Neural progenitor cell (in vitro differentiated cells): ENCODE results near the gene PRELID2. TPM values are rescaled to one million over a fixed set of nuclear protein-coding genes. Genes with fewer than 3 reads are reported as not detected.
"Not testable (repeated sequence)": the region's sequence is repeated elsewhere in the genome, so short reads cannot be mapped to it uniquely, and the experiment has no call there.

Experiments
- DNase-seq: peaks from one replicate; pipeline ENCODE4 v3.0.0-alpha.2; 2016; ENCODE audit warnings: low spot score
- H2AFZ ChIP-seq: fragments of 200-600 bp; sonication (generic); replicated peaks from 2 replicates; pipeline ENCODE4 v1.6.1; 2016; ENCODE audit warnings: antibody characterized with exemption
- H3F3A ChIP-seq: fragments of 200-600 bp; sonication (generic); 2 replicates; pipeline ENCODE4 v1.6.1; 2016; ENCODE audit warnings: antibody characterized with exemption, low read depth
- H3K27ac ChIP-seq: fragments of 200-600 bp; sonication (generic); 2 replicates; pipeline ENCODE4 v1.5.1; 2016; ENCODE audit warnings: mild to moderate bottlenecking
- H3K27me3 ChIP-seq: fragments of 200-600 bp; sonication (generic); 2 replicates; pipeline ENCODE4 v1.6.1; 2016; ENCODE audit warnings: mild to moderate bottlenecking, moderate library complexity
- H3K36me3 ChIP-seq: fragments of 200-600 bp; sonication (generic); 2 replicates; pipeline ENCODE4 v1.5.1; 2016
- H3K4me1 ChIP-seq: fragments of 200-600 bp; sonication (generic); 2 replicates; pipeline ENCODE4 v1.6.1; 2016; ENCODE audit warnings: mixed run types
- H3K4me2 ChIP-seq: fragments of 200-600 bp; sonication (generic); 2 replicates; pipeline ENCODE4 v1.6.1; 2016
- H3K4me3 ChIP-seq: fragments of 200-600 bp; sonication (generic); 2 replicates; pipeline ENCODE4 v1.5.1; 2016
- H3K79me2 ChIP-seq: fragments of 200-600 bp; sonication (generic); 2 replicates; pipeline ENCODE4 v1.6.1; 2016; ENCODE audit warnings: low read depth
- H3K9ac ChIP-seq: fragments of 200-600 bp; sonication (generic); 2 replicates; pipeline ENCODE4 v1.6.1; 2016
- H3K9me3 ChIP-seq: fragments of 200-600 bp; sonication (generic); 2 replicates; pipeline ENCODE4 v1.5.1; 2016; ENCODE audit warnings: low read depth
- H4K20me1 ChIP-seq: fragments of 200-600 bp; sonication (generic); 2 replicates; pipeline ENCODE4 v1.6.1; 2016; ENCODE audit warnings: low read depth
- H3K27ac Mint-ChIP-seq: 3 replicates; pipeline ENCODE4 v1.8.0; 2021; ENCODE audit warnings: mixed read lengths
- H3K27me3 Mint-ChIP-seq: 2 replicates; pipeline ENCODE4 v1.8.0; 2022; ENCODE audit warnings: low read depth, mild to moderate bottlenecking, inconsistent platforms, moderate library complexity, mixed read lengths; ENCODE audit not compliant: insufficient read depth
- H3K36me3 Mint-ChIP-seq: 3 replicates; pipeline ENCODE4 v1.8.0; 2021; ENCODE audit warnings: mixed read lengths
- H3K4me1 Mint-ChIP-seq: 3 replicates; pipeline ENCODE4 v1.8.0; 2021; ENCODE audit warnings: mixed read lengths
- H3K4me3 Mint-ChIP-seq: 3 replicates; pipeline ENCODE4 v1.8.0; 2021; ENCODE audit warnings: mild to moderate bottlenecking, moderate library complexity, mixed read lengths
- H3K9me3 Mint-ChIP-seq: 3 replicates; pipeline ENCODE4 v1.8.0; 2020; ENCODE audit warnings: mixed read lengths
- EZH2 ChIP-seq: fragments of 200-600 bp; sonication (generic); IDR thresholded peaks from 2 replicates; pipeline ENCODE4 v1.6.1; 2017; ENCODE audit warnings: antibody characterized with exemption, mild to moderate bottlenecking, moderate library complexity
- EZH2phosphoT487 ChIP-seq: fragments of 200-600 bp; sonication (generic); IDR thresholded peaks from 2 replicates; pipeline ENCODE4 v1.6.1; 2017; ENCODE audit warnings: antibody characterized with exemption
- total RNA-seq: library from RNA; depleted of rRNA; stranded (reverse); fragments of >200 nt; gene quantifications from 2 replicates; pipeline ENCODE4 v1.2.3, GENCODE V29; 2015; ENCODE audit warnings: low replicate concordance
- TF ChIP-seq, protein P1 (sequence below): fragments of 200-600 bp; sonication (generic); IDR thresholded peaks from 2 replicates; pipeline ENCODE4 v1.5.1; 2017; ENCODE audit warnings: antibody characterized with exemption, mild to moderate bottlenecking

Gene PRELID2
- total RNA-seq, 1 donor from 2014 or later, result 30.3 TPM

DNA sequence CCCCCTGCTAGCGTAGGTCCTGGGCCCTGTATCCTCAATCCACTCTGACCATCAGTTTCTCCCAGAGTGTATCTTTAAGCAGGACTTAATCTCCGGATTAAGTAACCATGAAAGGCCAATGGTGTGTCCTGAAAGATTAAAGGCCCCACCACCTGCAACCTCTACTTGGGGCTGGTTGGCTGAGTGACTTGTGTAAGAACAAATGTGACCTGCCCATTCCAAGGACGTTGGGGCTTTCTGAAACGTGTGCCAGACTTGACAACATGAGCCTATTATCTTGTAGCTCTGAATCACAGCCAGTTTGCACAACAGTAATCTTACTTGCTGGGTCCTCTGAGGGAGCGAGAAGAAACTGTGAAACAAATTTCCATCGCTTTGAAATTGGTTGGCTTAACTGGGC, 3.1 kb upstream of the PRELID2 start:
- peaks cover 21% of the 10 kb centered on the region for H3K27me3 ChIP-seq
- no peak overlapping the region for H3K27ac ChIP-seq

GRCh38 chr5:145836241-145836640, 1.1 kb upstream of the PRELID2 start:
- not testable (repeated sequence) for H3F3A ChIP-seq, H4K20me1 ChIP-seq, H3K4me1 ChIP-seq, H3K9ac ChIP-seq, H3K79me2 ChIP-seq, H3K36me3 Mint-ChIP-seq, H2AFZ ChIP-seq, H3K9me3 Mint-ChIP-seq, H3K27ac ChIP-seq, H3K27ac Mint-ChIP-seq, H3K9me3 ChIP-seq, H3K36me3 ChIP-seq, H3K4me3 ChIP-seq, H3K4me2 ChIP-seq, DNase-seq
- Mint-ChIP-seq H3K27me3 (peaks cover 13% of the 10 kb centered on the region), H3K4me3 (peak overlapping the region; percentile 81), H3K4me1 (peaks cover 26% of the 10 kb centered on the region)
- H3K27me3 ChIP-seq, result peaks cover 21% of the 10 kb centered on the region

More for the DNA sequence above, 3.1 kb upstream of the PRELID2 start:
- Histone ChIP-seq H3K4me3 (no peak overlapping the region), H3K79me2 (no peaks in the 10 kb centered on the region), H2AFZ (no peak overlapping the region), H3K4me2 (no peak overlapping the region), H4K20me1 (no peaks in the 10 kb centered on the region), H3K9me3 (no peaks in the 10 kb centered on the region), H3K9ac (no peak overlapping the region), H3F3A (peaks cover 6% of the 10 kb centered on the region), H3K4me1 (peaks cover 8% of the 10 kb centered on the region), H3K36me3 (no peaks in the 10 kb centered on the region)
- Mint-ChIP-seq H3K27ac (no peak overlapping the region), H3K9me3 (no peaks in the 10 kb centered on the region), H3K4me1 (peaks cover 26% of the 10 kb centered on the region), H3K27me3 (peaks cover 11% of the 10 kb centered on the region), H3K4me3 (no peak overlapping the region), H3K36me3 (no peaks in the 10 kb centered on the region)
- TF ChIP-seq, protein P1, sequence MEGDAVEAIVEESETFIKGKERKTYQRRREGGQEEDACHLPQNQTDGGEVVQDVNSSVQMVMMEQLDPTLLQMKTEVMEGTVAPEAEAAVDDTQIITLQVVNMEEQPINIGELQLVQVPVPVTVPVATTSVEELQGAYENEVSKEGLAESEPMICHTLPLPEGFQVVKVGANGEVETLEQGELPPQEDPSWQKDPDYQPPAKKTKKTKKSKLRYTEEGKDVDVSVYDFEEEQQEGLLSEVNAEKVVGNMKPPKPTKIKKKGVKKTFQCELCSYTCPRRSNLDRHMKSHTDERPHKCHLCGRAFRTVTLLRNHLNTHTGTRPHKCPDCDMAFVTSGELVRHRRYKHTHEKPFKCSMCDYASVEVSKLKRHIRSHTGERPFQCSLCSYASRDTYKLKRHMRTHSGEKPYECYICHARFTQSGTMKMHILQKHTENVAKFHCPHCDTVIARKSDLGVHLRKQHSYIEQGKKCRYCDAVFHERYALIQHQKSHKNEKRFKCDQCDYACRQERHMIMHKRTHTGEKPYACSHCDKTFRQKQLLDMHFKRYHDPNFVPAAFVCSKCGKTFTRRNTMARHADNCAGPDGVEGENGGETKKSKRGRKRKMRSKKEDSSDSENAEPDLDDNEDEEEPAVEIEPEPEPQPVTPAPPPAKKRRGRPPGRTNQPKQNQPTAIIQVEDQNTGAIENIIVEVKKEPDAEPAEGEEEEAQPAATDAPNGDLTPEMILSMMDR, result no peak
- TF ChIP-seq EZH2 (no peak), EZH2phosphoT487 (no peak)
- peak; percentile 49 for DNase-seq

DNA sequence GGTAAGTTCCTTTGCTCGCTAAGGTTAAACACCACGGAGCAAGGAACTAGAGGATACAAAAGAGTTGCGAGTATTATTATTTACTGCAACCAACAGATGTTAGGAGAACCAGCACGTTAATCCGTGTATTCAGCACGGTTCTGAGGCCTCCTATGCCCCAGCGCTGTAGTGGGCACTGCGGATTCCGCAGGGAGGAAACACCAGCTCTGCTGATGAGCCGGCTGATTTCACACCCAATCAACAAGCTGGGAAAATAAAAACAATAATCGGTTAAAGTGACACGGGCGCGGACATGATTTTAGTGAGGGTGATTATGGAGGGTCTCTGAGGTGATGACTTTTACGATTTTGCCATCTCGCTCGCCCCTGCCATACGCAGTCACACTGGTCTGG, 702 bp upstream of the PRELID2 start:
- H3K27me3 Mint-ChIP-seq, result peaks cover 13% of the 10 kb centered on the region
- peak overlapping the region; percentile 52 for H3K4me3 ChIP-seq
- H3K36me3 ChIP-seq, result no peaks in the 10 kb centered on the region
- no peaks in the 10 kb centered on the region for H3K36me3 Mint-ChIP-seq
- H3K9ac ChIP-seq, result no peak overlapping the region
- H2AFZ ChIP-seq, result peak overlapping the region; percentile 84
- no peaks in the 10 kb centered on the region for H3K79me2 ChIP-seq
- no peaks in the 10 kb centered on the region for H3K9me3 ChIP-seq
- peak; percentile 13 for DNase-seq
- peaks cover 8% of the 10 kb centered on the region for H3K4me1 ChIP-seq
- H3F3A ChIP-seq, result peaks cover 6% of the 10 kb centered on the region
- H3K9me3 Mint-ChIP-seq, result no peaks in the 10 kb centered on the region
- H3K27ac Mint-ChIP-seq, result no peak overlapping the region
- TF ChIP-seq, protein P1, result no peak
- TF ChIP-seq EZH2phosphoT487 (no peak), EZH2 (no peak)
- H3K4me2 ChIP-seq, result peak overlapping the region; percentile 75
- no peak overlapping the region for H3K27ac ChIP-seq
- no peaks in the 10 kb centered on the region for H4K20me1 ChIP-seq
- peaks cover 21% of the 10 kb centered on the region for H3K27me3 ChIP-seq
- peak overlapping the region; percentile 81 for H3K4me3 Mint-ChIP-seq
- peaks cover 26% of the 10 kb centered on the region for H3K4me1 Mint-ChIP-seq

DNA sequence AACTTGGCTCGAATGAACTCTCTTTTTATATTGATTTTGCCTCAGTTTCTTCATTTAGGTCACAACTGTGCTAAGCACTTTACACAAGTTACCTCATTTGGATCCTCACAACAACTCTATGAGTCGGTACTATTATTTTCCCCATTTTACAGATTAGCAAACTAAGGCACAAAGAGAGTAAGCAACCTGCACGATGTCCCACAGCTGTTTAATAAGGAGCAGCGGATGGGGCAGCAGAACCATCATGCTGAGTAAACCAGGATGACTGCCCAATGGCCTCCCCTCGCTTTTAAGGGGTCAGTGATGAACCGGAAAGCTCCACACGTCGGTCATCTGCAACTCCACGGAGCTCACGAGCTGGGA, 607 bp downstream of the PRELID2 start:
- peak overlapping the region; percentile 75 for H3K4me2 ChIP-seq
- peaks cover 26% of the 10 kb centered on the region for H3K4me1 Mint-ChIP-seq
- H3K27ac Mint-ChIP-seq, result no peak overlapping the region
- H3K4me3 Mint-ChIP-seq, result peak overlapping the region; percentile 81
- no peaks in the 10 kb centered on the region for H3K9me3 ChIP-seq
- no peak for TF ChIP-seq EZH2
- no peak for TF ChIP-seq EZH2phosphoT487
- TF ChIP-seq, protein P1, result no peak
- no peaks in the 10 kb centered on the region for H3K79me2 ChIP-seq
- H3K27ac ChIP-seq, result no peak overlapping the region
- H3K9ac ChIP-seq, result no peak overlapping the region
- H3K4me3 ChIP-seq, result peak overlapping the region; percentile 52
- no peaks in the 10 kb centered on the region for H4K20me1 ChIP-seq
- H3F3A ChIP-seq, result peaks cover 6% of the 10 kb centered on the region
- peak overlapping the region; percentile 84 for H2AFZ ChIP-seq
- H3K36me3 ChIP-seq, result no peaks in the 10 kb centered on the region
- H3K9me3 Mint-ChIP-seq, result no peaks in the 10 kb centered on the region
- H3K36me3 Mint-ChIP-seq, result no peaks in the 10 kb centered on the region
- peaks cover 8% of the 10 kb centered on the region for H3K4me1 ChIP-seq
- peaks cover 21% of the 10 kb centered on the region for H3K27me3 ChIP-seq
- H3K27me3 Mint-ChIP-seq, result peaks cover 9% of the 10 kb centered on the region
- DNase-seq, result no peak
